ENCODE data around the gene RANBP3. TPM values are rescaled to one million over a fixed set of nuclear protein-coding genes. Genes with fewer than 3 reads are reported as not detected.

The RANBP3 gene
- total RNA-seq, 5 donors from 2014 or later (not counting 1 experiment from before 2014, with no cell fraction given): 90.2 to 101 (median 98.3) TPM

DNA sequence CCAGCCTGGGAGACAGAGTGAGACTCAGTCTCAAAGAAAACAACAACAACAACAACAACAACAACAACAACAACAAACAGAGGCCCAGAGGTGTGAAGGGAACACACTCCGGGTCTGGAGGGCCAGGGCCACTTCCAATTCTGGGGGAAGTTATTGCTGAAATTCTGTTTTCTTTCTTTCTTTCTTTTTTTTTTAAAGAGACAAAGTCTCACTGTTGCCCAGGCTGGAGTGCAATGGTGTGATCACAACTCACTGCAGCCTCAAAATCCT lies 67.4 kb downstream of the RANBP3 start:
- Mint-ChIP-seq H3K4me3 (no peak overlapping the region), H3K36me3 (peaks cover 3% of the 10 kb centered on the region), H3K9me3 (no peaks in the 10 kb centered on the region), H3K4me1 (peaks cover 8 to 15% (median 14%) of the 10 kb centered on the region in 3 donors), H3K27ac (peak overlapping the region in 1 of 2 donors; percentile 11), H3K27me3 (no peaks in the 10 kb centered on the region)
- no CpG with 5 or more reads among the region's 1 CpG for WGBS (ENCODE audit: insufficient coverage)
- CTCF ChIA-PET: no interaction called here
- ATAC-seq (replicated peaks in 1 of 4) (no peak), DNase-seq (no peak)
- POLR2A ChIA-PET: no interaction called here
- Histone ChIP-seq H3K4me3 (ENCODE audit: control insufficient read depth in 1 of 2, extremely low read depth in 1 of 2, low read length in 1 of 2) (no peak overlapping the region), H3K27ac (ENCODE audit: low read length) (no peak overlapping the region), H3K4me1 (ENCODE audit: control insufficient read depth in 1 of 2, extremely low read depth in 1 of 2, insufficient read depth in 2 of 2, low read length in 2 of 2) (peaks cover 0 to 11% of the 10 kb centered on the region in 2 experiments), H3K27me3 (replicated peaks in 1 of 2; ENCODE audit: control insufficient read depth in 2 of 2, extremely low read depth in 1 of 2, insufficient read depth in 2 of 2, low read length in 1 of 2) (no peaks in the 10 kb centered on the region), H3K36me3 (ENCODE audit: control insufficient read depth in 2 of 2, extremely low read depth in 1 of 2, insufficient read depth in 1 of 2, low read length in 1 of 2) (peaks cover 14 to 29% of the 10 kb centered on the region in 2 donors), H3K9me3 (no peaks in the 10 kb centered on the region)

DNA sequence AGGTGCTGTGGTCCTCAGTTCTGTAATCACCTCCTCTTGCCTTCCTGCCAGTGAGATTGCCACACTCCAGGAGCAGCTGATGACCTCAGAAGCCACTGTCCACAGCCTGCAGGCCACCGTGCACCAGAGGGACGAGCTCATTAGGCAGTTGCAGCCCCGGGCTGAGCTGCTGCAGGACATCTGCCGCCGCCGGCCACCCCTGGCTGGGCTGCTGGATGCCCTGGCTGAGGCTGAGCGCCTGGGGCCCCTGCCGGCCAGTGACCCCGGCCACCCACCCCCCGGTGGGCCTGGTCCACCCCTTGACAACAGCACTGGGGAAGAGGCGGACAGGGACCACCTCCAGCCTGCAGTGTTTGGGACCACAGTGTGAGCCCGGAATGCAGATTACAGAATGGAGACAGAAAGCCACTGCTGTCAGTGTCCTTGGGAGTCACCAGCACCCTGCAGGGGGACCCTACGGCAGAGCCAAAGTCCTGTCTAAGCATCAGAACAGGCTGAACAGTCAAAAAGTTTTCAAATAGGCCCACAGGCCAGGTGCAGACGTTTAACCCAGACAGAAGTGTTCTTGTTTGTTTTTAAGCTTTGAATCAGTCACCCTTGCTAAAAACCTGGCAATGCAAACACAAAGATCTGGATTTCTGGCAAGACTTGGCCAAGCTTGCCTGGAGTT lies 69.0 kb downstream of the RANBP3 start:
- H3K4me1 ChIP-seq (ENCODE audit: control insufficient read depth in 1 of 2, extremely low read depth in 1 of 2, insufficient read depth in 2 of 2, low read length in 2 of 2): peaks cover 0 to 18% of the 10 kb centered on the region in 2 experiments
- no peak overlapping the region for H3K27ac ChIP-seq (ENCODE audit: low read length)
- ATAC-seq (replicated peaks in 1 of 4): no peak
- H3K4me3 ChIP-seq (ENCODE audit: control insufficient read depth in 1 of 2, extremely low read depth in 1 of 2, low read length in 1 of 2): no peak overlapping the region
- POLR2A ChIA-PET: interaction anchor here in 1 of 2 donors (0.5 kb wide), 1 partner anchor 210 kb away, joined by 6 read pairs; no protein-coding TSS in a partner anchor
- CTCF ChIA-PET: interaction anchor here in 1 of 2 donors (0.6 kb wide), 1 partner anchor 105 kb away, joined by 3 read pairs; no protein-coding TSS in a partner anchor
- Mint-ChIP-seq H3K36me3 (peaks cover 3% of the 10 kb centered on the region), H3K27ac (no peak overlapping the region), H3K4me3 (no peak overlapping the region), H3K9me3 (no peaks in the 10 kb centered on the region), H3K27me3 (no peaks in the 10 kb centered on the region), H3K4me1 (peaks cover 8 to 21% (median 14%) of the 10 kb centered on the region in 3 donors)
- WGBS (ENCODE audit: insufficient coverage): 89% methylated on average over 14 of the region's 14 CpGs
- H3K9me3 ChIP-seq: no peaks in the 10 kb centered on the region
- peaks cover 10 to 16% of the 10 kb centered on the region in 2 donors for H3K36me3 ChIP-seq (ENCODE audit: control insufficient read depth in 2 of 2, extremely low read depth in 1 of 2, insufficient read depth in 1 of 2, low read length in 1 of 2)
- H3K27me3 ChIP-seq (replicated peaks in 1 of 2; ENCODE audit: control insufficient read depth in 2 of 2, extremely low read depth in 1 of 2, insufficient read depth in 2 of 2, low read length in 1 of 2): no peaks in the 10 kb centered on the region
- no peak for DNase-seq

DNA sequence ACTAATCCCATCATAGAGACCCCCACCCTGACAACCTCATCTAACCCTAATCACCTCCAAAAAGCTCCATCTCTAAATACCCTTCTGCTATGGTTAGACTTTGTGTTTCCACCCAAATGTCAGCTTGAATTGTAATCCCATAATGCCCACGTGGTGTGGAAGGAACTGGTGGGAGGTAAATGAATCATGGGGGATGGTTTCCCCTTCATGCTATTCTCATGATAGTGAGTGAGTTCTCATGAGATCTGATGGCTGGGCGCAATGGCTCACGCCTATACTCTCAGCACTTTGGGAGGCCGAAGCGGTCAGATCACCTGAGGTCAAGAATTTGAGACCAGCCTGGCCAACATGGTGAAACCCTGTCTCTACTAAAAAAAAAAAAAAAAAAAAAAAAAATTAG lies 70.7 kb downstream of the RANBP3 start:
- ChIA-PET POLR2A (no interaction called here), CTCF (no interaction called here)
- Histone ChIP-seq H3K9me3 (no peaks in the 10 kb centered on the region), H3K27ac (ENCODE audit: low read length) (no peak overlapping the region), H3K4me1 (ENCODE audit: control insufficient read depth in 1 of 2, extremely low read depth in 1 of 2, insufficient read depth in 2 of 2, low read length in 2 of 2) (peaks cover 0 to 30% of the 10 kb centered on the region in 2 experiments), H3K36me3 (ENCODE audit: control insufficient read depth in 2 of 2, extremely low read depth in 1 of 2, insufficient read depth in 1 of 2, low read length in 1 of 2) (peaks cover 10 to 16% of the 10 kb centered on the region in 2 donors), H3K27me3 (replicated peaks in 1 of 2; ENCODE audit: control insufficient read depth in 2 of 2, extremely low read depth in 1 of 2, insufficient read depth in 2 of 2, low read length in 1 of 2) (no peaks in the 10 kb centered on the region), H3K4me3 (ENCODE audit: control insufficient read depth in 1 of 2, extremely low read depth in 1 of 2, low read length in 1 of 2) (no peak overlapping the region)
- DNase-seq (no peak), ATAC-seq (replicated peaks in 1 of 4) (no peak)
- no CpG with 5 or more reads among the region's 5 CpGs for WGBS (ENCODE audit: insufficient coverage)
- peaks cover 3% of the 10 kb centered on the region for H3K36me3 Mint-ChIP-seq
- H3K4me1 Mint-ChIP-seq: peaks cover 20 to 32% (median 25%) of the 10 kb centered on the region in 3 donors
- no peaks in the 10 kb centered on the region for H3K9me3 Mint-ChIP-seq
- peak overlapping the region in 1 of 2 donors; percentile 6 for H3K27ac Mint-ChIP-seq
- peak overlapping the region in 2 of 3 donors; percentile 35 to 51 for H3K4me3 Mint-ChIP-seq
- H3K27me3 Mint-ChIP-seq: no peaks in the 10 kb centered on the region

DNA sequence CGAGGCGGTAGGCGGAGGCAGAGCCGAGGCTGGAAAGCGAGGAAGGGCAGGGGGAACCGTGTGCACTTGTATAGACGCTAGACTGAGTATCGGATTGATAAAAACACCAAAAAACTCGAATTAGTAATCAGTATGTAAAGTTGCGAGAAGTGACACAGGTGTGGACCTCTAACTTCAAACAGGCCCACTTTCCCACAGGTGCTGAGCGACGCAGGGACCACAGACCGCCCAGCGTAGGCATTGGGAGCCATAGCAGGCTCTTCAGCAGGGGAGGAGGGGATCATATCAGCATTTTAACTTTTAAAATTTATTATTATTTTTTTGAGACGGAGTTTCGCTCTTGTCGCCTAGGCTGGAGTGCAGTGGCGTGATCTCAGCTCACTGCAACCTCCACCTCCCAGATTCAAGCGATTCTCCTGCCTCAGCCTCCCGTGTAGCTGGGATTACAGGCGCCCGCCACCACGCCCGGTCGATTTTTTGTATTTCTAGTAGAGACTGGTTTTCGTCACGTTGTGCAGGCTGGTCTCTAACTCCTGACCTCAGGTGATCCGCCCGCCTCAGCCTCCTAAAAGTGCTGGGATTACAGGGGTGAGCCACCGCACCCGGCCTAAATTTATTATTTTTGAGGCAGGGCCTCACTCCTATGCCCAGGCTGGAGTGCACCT lies 72.7 kb downstream of the RANBP3 start:
- peak overlapping the region; percentile 95 to 96 (median 95) for H3K4me3 Mint-ChIP-seq
- POLR2A ChIA-PET: no interaction called here

DNA sequence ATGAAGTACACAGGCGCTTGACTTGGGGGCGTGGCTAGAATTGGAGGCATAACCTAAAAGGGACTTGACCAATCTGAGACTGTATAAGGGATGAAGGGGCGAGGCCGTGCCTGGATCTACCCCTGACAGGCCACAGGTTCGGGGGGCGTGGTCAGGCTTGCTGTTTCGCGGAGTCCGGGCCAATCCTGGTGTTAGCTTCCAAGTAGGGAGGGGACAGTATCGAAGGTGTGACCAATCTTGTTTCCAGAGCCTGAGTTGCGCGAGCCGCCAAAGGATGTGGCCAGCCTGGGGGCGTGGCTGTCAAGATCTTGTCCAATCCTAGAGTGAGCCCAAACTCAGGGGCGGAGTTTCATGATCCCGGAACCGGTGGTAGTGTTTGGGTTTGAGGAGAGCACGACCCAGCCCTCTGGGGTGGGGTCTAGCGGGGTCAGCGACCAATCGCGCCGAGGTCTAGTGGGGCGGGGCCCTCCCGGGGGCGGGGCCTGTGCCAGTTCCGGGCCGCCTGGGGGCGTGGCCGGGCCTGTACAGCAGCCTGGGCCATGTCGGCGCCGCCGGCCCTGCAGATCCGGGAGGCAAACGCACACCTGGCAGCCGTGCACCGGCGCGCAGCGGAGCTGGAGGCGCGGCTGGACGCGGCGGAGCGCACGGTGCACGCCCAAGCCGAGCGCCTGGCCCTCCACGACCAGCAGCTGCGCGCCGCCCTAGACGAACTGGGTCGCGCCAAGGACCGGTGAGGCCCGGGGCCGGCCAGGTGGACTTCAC lies 73.4 kb downstream of the RANBP3 start, which contains the start of gene VMAC:
Gene VMAC (plus strand): TSS at position 521 of the 762 bp plus-strand sequence. CDS start 19 bp downstream, at position 540.
- CTCF ChIA-PET: interaction anchor here in 1 of 2 donors (0.6 to 2.4 kb wide), 8 partner anchors 51 to 222 kb away, joined by 3 to 25 read pairs (median 3); partner anchors contain the start of genes NRTN and RPL36

More for the DNA sequence above, 72.7 kb downstream of the RANBP3 start:
- no peaks in the 10 kb centered on the region for H3K9me3 Mint-ChIP-seq
- peak overlapping the region; percentile 72 to 77 for H3K4me3 ChIP-seq (ENCODE audit: control insufficient read depth in 1 of 2, extremely low read depth in 1 of 2, low read length in 1 of 2)
- ATAC-seq (replicated peaks in 1 of 4): no peak
- H3K27ac ChIP-seq (ENCODE audit: low read length): peak overlapping the region; percentile 49
- DNase-seq: no peak
- peak overlapping the region; percentile 57 to 75 for H3K27ac Mint-ChIP-seq
- H3K36me3 ChIP-seq (ENCODE audit: control insufficient read depth in 2 of 2, extremely low read depth in 1 of 2, insufficient read depth in 1 of 2, low read length in 1 of 2): peaks cover 7 to 12% of the 10 kb centered on the region in 2 donors
- H3K27me3 ChIP-seq (replicated peaks in 1 of 2; ENCODE audit: control insufficient read depth in 2 of 2, extremely low read depth in 1 of 2, insufficient read depth in 2 of 2, low read length in 1 of 2): no peaks in the 10 kb centered on the region
- 79% methylated on average over 7 of the region's 31 CpGs for WGBS (ENCODE audit: insufficient coverage)
- H3K4me1 ChIP-seq (ENCODE audit: control insufficient read depth in 1 of 2, extremely low read depth in 1 of 2, insufficient read depth in 2 of 2, low read length in 2 of 2): peaks cover 0 to 42% of the 10 kb centered on the region in 2 experiments
- peaks cover 9% of the 10 kb centered on the region for H3K36me3 Mint-ChIP-seq
- no peaks in the 10 kb centered on the region for H3K9me3 ChIP-seq
- CTCF ChIA-PET: interaction anchor here in 1 of 2 donors (0.6 to 2.4 kb wide), 3 partner anchors 101 to 206 kb away, joined by 3 to 25 read pairs (median 3); partner anchors contain the start of gene NRTN
- no peaks in the 10 kb centered on the region for H3K27me3 Mint-ChIP-seq
- peaks cover 28 to 43% (median 35%) of the 10 kb centered on the region in 3 donors for H3K4me1 Mint-ChIP-seq

More for the DNA sequence above, 73.4 kb downstream of the RANBP3 start, which contains the start of gene VMAC:
- H3K4me3 ChIP-seq (ENCODE audit: control insufficient read depth in 1 of 2, extremely low read depth in 1 of 2, low read length in 1 of 2): peak within 1 kb of the TSS; percentile 85 to 100
- Mint-ChIP-seq H3K36me3 (peaks cover 11% of the 10 kb centered on the region), H3K27ac (peak within 1 kb of the TSS; percentile 99 to 100), H3K4me1 (peaks cover 35 to 47% (median 37%) of the 10 kb centered on the region in 3 donors), H3K9me3 (no peaks in the 10 kb centered on the region), H3K27me3 (no peaks in the 10 kb centered on the region), H3K4me3 (peak within 1 kb of the TSS; percentile 95 to 96 (median 95))
- DNase-seq: peak; percentile 99 to 100 (median 100)
- H3K4me1 ChIP-seq (ENCODE audit: control insufficient read depth in 1 of 2, extremely low read depth in 1 of 2, insufficient read depth in 2 of 2, low read length in 2 of 2): peaks cover 0 to 48% of the 10 kb centered on the region in 2 experiments
- no peaks in the 10 kb centered on the region for H3K9me3 ChIP-seq
- H3K27ac ChIP-seq (ENCODE audit: low read length): peak within 1 kb of the TSS; percentile 85
- peaks cover 4 to 9% of the 10 kb centered on the region in 2 donors for H3K36me3 ChIP-seq (ENCODE audit: control insufficient read depth in 2 of 2, extremely low read depth in 1 of 2, insufficient read depth in 1 of 2, low read length in 1 of 2)
- WGBS (ENCODE audit: insufficient coverage): 0% methylated on average over 58 of the region's 61 CpGs
- H3K27me3 ChIP-seq (replicated peaks in 1 of 2; ENCODE audit: control insufficient read depth in 2 of 2, extremely low read depth in 1 of 2, insufficient read depth in 2 of 2, low read length in 1 of 2): no peaks in the 10 kb centered on the region
- POLR2A ChIA-PET: interaction anchor here in 1 of 2 donors (0.6 to 1.0 kb wide), 3 partner anchors 57 to 113 kb away, joined by 3 to 5 read pairs (median 3); partner anchors contain the start of gene DUS3L
- peak; percentile 78 to 80 (median 80) for ATAC-seq (replicated peaks in 1 of 4)

Data from T-cell (primary cell).